BE2C (cell line): ENCODE data around the gene C3orf22.

Source experiments
- DNase-seq: peaks from one replicate; pipeline ENCODE4 v3.0.0-alpha.2; 2020
- H3K27me3 ChIP-seq: fragments of 250-450 bp; sonication (Bioruptor Pico); 2 replicates; pipeline ENCODE4 v1.5.1; 2020; ENCODE audit warnings: mild to moderate bottlenecking
- H3K36me3 ChIP-seq: fragments of 250-450 bp; sonication (Bioruptor Pico); 2 replicates; pipeline ENCODE4 v1.5.1; 2020; ENCODE audit warnings: mild to moderate bottlenecking
- H3K4me1 ChIP-seq: fragments of 250-450 bp; sonication (Bioruptor Pico); 2 replicates; pipeline ENCODE4 v1.5.1; 2020
- H3K4me3 ChIP-seq: 2 replicates; pipeline ENCODE4 v1.5.1; 2011; ENCODE audit warnings: low read depth, low read length
- H3K9me3 ChIP-seq: fragments of 250-450 bp; sonication (Bioruptor Pico); 2 replicates; pipeline ENCODE4 v1.5.1; 2020
- TF ChIP-seq, protein P1 (sequence below): IDR thresholded peaks from 2 replicates; pipeline ENCODE4 v1.5.1; 2012; ENCODE audit warnings: mild to moderate bottlenecking, low read depth, low read length

The C3orf22 gene

GRCh38 chr3:126582311-126582710 lies 23.6 kb upstream of the C3orf22 start:
- Histone ChIP-seq H3K9me3 (no peaks in the 10 kb centered on the region), H3K36me3 (no peaks in the 10 kb centered on the region), H3K4me3 (no peak overlapping the region), H3K27me3 (no peaks in the 10 kb centered on the region), H3K4me1 (no peaks in the 10 kb centered on the region)
- TF ChIP-seq, protein P1, sequence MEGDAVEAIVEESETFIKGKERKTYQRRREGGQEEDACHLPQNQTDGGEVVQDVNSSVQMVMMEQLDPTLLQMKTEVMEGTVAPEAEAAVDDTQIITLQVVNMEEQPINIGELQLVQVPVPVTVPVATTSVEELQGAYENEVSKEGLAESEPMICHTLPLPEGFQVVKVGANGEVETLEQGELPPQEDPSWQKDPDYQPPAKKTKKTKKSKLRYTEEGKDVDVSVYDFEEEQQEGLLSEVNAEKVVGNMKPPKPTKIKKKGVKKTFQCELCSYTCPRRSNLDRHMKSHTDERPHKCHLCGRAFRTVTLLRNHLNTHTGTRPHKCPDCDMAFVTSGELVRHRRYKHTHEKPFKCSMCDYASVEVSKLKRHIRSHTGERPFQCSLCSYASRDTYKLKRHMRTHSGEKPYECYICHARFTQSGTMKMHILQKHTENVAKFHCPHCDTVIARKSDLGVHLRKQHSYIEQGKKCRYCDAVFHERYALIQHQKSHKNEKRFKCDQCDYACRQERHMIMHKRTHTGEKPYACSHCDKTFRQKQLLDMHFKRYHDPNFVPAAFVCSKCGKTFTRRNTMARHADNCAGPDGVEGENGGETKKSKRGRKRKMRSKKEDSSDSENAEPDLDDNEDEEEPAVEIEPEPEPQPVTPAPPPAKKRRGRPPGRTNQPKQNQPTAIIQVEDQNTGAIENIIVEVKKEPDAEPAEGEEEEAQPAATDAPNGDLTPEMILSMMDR: no peak
- DNase-seq: no peak

GRCh38 chr3:126581569-126581968 lies 22.8 kb upstream of the C3orf22 start:
- TF ChIP-seq, protein P1: no peak
- H3K4me1 ChIP-seq: no peaks in the 10 kb centered on the region
- H3K36me3 ChIP-seq: no peaks in the 10 kb centered on the region
- no peaks in the 10 kb centered on the region for H3K27me3 ChIP-seq
- no peaks in the 10 kb centered on the region for H3K9me3 ChIP-seq
- no peak for DNase-seq
- no peak overlapping the region for H3K4me3 ChIP-seq

DNA sequence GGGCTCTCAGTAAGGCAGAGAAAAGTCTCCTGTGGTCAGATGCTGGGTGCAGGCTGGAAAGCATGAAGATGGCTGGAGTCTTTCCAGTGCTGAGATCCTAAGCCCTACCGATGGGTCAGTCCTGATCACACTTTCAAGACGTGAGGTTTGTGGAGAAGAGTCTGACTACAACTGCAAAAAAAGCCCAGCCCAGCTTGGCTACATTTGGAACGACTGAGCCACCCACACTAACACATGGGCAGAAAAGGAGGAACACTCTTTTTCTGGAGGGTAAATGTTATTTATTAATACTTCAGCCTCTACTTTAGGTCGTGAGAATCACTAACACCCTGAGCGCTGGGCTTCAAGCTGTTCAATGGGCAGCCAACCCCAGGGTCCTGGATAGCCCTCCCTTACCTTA lies 22.0 kb upstream of the C3orf22 start:
- Histone ChIP-seq H3K4me1 (no peaks in the 10 kb centered on the region), H3K27me3 (no peaks in the 10 kb centered on the region), H3K9me3 (no peaks in the 10 kb centered on the region), H3K4me3 (no peak overlapping the region), H3K36me3 (no peaks in the 10 kb centered on the region)
- TF ChIP-seq, protein P1: no peak
- no peak for DNase-seq

DNA sequence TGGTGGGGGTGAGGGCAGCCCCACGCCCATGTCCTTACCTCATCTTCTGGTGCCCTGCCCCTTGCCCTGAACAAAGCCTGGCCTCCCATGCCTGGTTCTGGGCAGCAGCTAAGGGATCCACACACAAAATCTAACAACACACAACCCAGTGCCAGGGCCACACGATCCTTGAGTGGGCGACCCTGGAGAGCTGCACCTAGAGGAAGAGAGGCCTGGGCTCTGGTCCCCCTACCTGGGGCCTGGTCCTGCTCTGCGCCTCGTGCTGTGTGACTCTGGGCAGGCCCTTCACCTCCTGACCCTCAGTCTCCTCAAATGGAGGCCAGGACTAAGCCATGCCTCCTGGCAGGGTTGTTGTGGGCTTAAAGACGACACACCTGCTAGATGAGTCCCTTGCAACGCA lies 20.0 kb upstream of the C3orf22 start:
- DNase-seq: no peak
- H3K27me3 ChIP-seq: no peaks in the 10 kb centered on the region
- H3K9me3 ChIP-seq: no peaks in the 10 kb centered on the region
- no peaks in the 10 kb centered on the region for H3K4me1 ChIP-seq
- H3K36me3 ChIP-seq: no peaks in the 10 kb centered on the region
- no peak overlapping the region for H3K4me3 ChIP-seq
- TF ChIP-seq, protein P1: no peak

DNA sequence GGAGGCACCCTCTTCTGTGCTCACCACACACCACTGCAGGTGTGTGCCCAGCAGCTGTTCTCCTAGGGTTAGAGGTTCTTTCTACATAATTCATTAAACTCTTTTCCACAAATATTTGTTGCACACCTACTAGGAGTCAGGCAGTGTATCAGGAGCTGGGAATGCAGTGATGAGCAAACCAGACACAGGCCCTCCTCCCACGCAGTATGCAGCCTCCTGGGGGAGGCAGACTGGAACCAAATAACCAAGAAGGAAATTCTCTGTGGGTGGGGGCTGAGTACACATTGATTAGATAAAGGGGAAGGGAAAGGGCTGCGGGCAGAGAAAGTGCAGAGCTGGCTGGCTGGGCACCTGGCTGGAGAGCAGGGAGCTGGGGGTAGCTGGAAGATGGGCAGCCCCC lies 18.5 kb upstream of the C3orf22 start:
- no peaks in the 10 kb centered on the region for H3K27me3 ChIP-seq
- H3K4me3 ChIP-seq: no peak overlapping the region
- H3K9me3 ChIP-seq: no peaks in the 10 kb centered on the region
- H3K36me3 ChIP-seq: no peaks in the 10 kb centered on the region
- TF ChIP-seq, protein P1: no peak
- no peak for DNase-seq
- peaks cover 5% of the 10 kb centered on the region for H3K4me1 ChIP-seq

DNA sequence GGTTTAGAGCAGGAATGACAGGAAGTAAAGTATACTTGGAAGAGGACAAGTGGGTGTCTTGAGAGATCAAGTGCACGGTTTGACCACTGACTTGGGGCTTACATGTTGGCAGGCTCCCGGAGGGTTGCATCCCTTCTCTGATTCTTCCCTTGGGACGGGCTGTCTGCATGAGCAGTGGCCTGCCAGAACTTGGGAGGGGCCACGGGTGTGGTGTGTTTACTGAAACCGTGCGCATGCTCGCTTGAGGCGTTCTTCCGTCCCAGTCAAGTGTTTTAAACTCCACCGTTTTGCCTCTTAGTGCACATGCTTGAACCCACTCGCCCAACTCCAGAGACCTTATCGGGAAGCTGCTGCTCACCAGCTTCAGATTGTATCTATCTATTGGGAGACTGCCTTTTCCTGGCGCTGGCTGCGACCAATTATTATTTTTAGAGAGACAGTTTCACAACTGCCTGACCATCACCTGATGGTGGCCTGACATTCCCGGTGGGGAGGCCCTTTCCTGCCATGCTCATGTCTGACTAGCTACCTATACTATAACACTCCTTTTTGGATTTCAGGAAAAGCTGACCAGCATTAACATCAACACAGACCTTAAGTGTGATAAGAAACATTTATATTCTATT lies 14.9 kb upstream of the C3orf22 start:
- TF ChIP-seq, protein P1: no peak
- Histone ChIP-seq H3K9me3 (no peaks in the 10 kb centered on the region), H3K4me3 (peak overlapping the region; percentile 23; the same call in 1 of the 2 replicates), H3K4me1 (peaks cover 5% of the 10 kb centered on the region), H3K27me3 (no peaks in the 10 kb centered on the region), H3K36me3 (no peaks in the 10 kb centered on the region)
- DNase-seq: peak; percentile 77
